ENCODE data around the gene ZFPM1. TPM values are rescaled to one million over a fixed set of nuclear protein-coding genes. Genes with fewer than 3 reads are reported as not detected.

Gene ZFPM1
- total RNA-seq, 4 donors from 2014 or later: 0.50 to 4.0 (median 1.3) TPM

DNA sequence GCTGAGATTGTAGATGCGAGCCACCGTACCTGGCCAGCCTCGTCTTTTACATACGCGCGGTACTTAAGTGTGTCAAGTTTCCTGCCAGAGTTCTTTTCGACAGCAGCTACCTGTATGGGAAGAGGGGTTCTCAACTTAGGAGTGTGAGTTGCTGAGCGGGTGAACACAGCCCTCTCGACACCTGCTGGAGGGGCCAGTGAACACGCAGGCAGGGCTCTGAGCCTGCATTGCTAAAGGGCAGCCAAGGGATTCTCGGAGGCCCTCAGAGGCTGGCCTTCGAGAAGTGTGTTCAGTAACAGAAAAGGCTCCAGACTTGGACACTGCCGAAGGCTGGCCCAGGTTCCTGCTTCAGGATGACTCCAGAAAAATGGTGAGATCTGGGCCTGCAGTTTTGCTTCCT, 123.2 kb downstream of the ZFPM1 start:
- DNase-seq (ENCODE audit: low spot score): no peak
- ATAC-seq (ENCODE audit: low FRiP score): no peak
- TF ChIP-seq, protein P1, sequence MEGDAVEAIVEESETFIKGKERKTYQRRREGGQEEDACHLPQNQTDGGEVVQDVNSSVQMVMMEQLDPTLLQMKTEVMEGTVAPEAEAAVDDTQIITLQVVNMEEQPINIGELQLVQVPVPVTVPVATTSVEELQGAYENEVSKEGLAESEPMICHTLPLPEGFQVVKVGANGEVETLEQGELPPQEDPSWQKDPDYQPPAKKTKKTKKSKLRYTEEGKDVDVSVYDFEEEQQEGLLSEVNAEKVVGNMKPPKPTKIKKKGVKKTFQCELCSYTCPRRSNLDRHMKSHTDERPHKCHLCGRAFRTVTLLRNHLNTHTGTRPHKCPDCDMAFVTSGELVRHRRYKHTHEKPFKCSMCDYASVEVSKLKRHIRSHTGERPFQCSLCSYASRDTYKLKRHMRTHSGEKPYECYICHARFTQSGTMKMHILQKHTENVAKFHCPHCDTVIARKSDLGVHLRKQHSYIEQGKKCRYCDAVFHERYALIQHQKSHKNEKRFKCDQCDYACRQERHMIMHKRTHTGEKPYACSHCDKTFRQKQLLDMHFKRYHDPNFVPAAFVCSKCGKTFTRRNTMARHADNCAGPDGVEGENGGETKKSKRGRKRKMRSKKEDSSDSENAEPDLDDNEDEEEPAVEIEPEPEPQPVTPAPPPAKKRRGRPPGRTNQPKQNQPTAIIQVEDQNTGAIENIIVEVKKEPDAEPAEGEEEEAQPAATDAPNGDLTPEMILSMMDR (IDR thresholded peaks at IDR 0.05): no peak

DNA sequence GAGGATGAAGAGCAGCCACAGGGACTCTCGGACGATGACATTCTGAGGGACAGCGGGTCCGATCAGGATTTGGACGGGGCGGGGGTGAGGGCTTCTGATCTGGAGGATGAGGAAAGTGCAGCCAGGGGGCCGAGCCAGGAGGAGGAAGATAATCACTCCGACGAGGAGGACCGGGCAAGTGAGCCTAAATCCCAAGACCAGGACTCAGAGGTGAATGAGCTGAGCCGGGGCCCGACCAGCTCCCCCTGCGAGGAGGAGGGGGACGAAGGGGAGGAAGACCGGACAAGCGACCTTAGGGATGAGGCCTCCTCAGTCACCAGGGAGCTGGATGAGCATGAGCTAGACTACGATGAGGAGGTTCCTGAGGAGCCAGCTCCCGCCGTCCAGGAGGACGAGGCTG, 124.1 kb downstream of the ZFPM1 start:
- TF ChIP-seq, protein P1 (IDR thresholded peaks at IDR 0.05): no peak
- DNase-seq (ENCODE audit: low spot score) (no peak), ATAC-seq (ENCODE audit: low FRiP score) (no peak)

DNA sequence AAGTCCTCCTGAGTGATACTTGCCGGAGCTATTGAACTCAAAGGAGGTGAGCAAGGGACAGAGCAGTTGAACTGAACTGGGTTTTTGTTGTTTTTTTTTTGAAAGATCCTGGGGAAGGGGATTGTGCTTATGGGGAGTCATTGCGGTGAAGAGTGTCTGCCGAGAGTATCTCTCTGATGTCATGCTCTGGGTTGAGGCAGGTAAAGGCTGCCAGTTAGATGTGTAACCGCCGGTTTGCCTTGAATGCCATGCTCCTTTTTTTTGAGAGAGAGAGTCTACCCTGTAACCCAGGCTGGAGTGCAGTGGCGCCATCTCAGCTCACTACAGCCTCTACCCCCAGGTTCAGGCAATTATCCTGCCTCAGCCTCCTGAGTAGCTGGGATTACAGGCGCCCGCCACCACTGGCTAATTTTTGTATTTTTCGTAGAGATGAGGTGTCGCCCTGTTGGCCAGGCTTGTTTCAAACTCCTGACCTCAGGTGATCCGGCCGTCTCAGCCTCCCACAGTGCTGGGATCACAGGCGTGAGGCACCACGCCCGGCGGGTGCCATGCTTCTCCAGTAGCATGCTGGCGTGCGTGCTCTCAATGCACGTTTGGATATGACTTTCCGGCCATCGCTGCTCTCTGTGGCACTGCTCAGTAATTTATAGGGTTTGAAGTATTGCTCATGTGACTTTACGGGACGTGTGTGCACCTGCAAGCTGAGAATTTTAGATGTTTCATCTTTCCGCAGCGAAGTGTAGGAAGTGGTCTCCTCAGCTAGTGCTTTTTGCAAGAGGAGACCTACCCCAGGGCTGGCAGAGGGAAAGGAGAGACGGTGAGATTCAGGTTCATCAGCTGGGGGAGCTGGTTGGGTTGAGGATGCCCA, 125.6 kb downstream of the ZFPM1 start:
- DNase-seq (ENCODE audit: low spot score): no peak
- ATAC-seq (ENCODE audit: low FRiP score): no peak
- TF ChIP-seq, protein P1 (IDR thresholded peaks at IDR 0.05): no peak

GRCh38 chr16:88580371-88580770, 127.3 kb downstream of the ZFPM1 start:
- TF ChIP-seq, protein P1 (IDR thresholded peaks at IDR 0.05): no peak
- ATAC-seq (ENCODE audit: low FRiP score) (no peak), DNase-seq (ENCODE audit: low spot score) (no peak)

DNA sequence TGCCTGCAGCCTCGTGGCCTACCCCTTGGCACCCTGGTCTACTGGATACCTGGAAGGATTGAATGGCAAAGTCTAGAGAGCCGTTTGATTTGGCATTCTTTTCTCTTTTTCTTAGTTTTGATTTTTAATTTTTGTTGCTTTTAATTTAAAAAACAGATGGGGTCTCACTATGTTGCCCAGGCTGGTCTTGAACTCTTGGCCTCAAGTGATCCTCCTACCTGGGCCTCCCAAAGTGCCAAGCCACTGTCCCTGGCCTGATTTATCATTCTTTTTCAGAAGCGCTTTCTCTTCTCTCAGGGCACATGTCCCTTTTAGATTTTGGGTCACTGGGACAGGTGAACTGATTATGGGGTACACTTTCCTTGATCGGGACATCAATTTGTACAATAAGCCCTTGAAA, 128.0 kb downstream of the ZFPM1 start:
- no peak for ATAC-seq (ENCODE audit: low FRiP score)
- TF ChIP-seq, protein P1 (IDR thresholded peaks at IDR 0.05): no peak
- no peak for DNase-seq (ENCODE audit: low spot score)

GRCh38 chr16:88582912-88583575, 130.0 kb downstream of the ZFPM1 start:
- no peak for DNase-seq (ENCODE audit: low spot score)
- TF ChIP-seq, protein P1 (IDR thresholded peaks at IDR 0.05): no peak

More at GRCh38 chr16:88582912-88583575, 130.0 kb downstream of the ZFPM1 start:
- ATAC-seq (ENCODE audit: low FRiP score): no peak
